ENCODE data around the gene OAF.
A peak's percentile ranks its signal among the peaks of the same experiment; 100 is the strongest.
"Not testable (repeated sequence)": the region's sequence is repeated elsewhere in the genome, so short reads cannot be mapped to it uniquely, and the experiment has no call there.

OAF gene

GRCh38 chr11:120172054-120172911 is 38.5 kb upstream of the OAF start:
- no peak for FAIRE-seq
- peak; percentile 62 for DNase-seq (ENCODE audit: insufficient read length, low spot score)
- TF ChIP-seq CTCF (IDR thresholded peaks at IDR 0.05; ENCODE audit: insufficient read depth, missing control alignments): peak; percentile 77

GRCh38 chr11:120173019-120173705 is 37.7 kb upstream of the OAF start:
- FAIRE-seq: no peak
- DNase-seq (ENCODE audit: insufficient read length, low spot score): no peak
- TF ChIP-seq CTCF (IDR thresholded peaks at IDR 0.05; ENCODE audit: insufficient read depth, missing control alignments): no peak

GRCh38 chr11:120173807-120174206 is 37.0 kb upstream of the OAF start:
- no peak for TF ChIP-seq CTCF (IDR thresholded peaks at IDR 0.05; ENCODE audit: insufficient read depth, missing control alignments)
- DNase-seq (ENCODE audit: insufficient read length, low spot score): no peak
- no peak for FAIRE-seq

GRCh38 chr11:120174866-120175265 is 36.0 kb upstream of the OAF start:
- TF ChIP-seq CTCF (IDR thresholded peaks at IDR 0.05; ENCODE audit: insufficient read depth, missing control alignments): no peak
- no peak for DNase-seq (ENCODE audit: insufficient read length, low spot score)
- FAIRE-seq: no peak

GRCh38 chr11:120178561-120179056 is 32.2 kb upstream of the OAF start:
- DNase-seq (ENCODE audit: insufficient read length, low spot score): no peak
- TF ChIP-seq CTCF (IDR thresholded peaks at IDR 0.05; ENCODE audit: insufficient read depth, missing control alignments): no peak
- no peak for FAIRE-seq

- FAIRE-seq: no peak
- DNase-seq (ENCODE audit: insufficient read length, low spot score): no peak
- TF ChIP-seq CTCF (IDR thresholded peaks at IDR 0.05; ENCODE audit: insufficient read depth, missing control alignments): no peak
These were observed 31.7 kb upstream of the OAF start for GRCh38 chr11:120179057-120179672.

- not testable (repeated sequence) for FAIRE-seq; DNase-seq (ENCODE audit: insufficient read length, low spot score)
These were observed 30.8 kb upstream of the OAF start for GRCh38 chr11:120180063-120180462.

All from D721Med (cell line).